PC-3 (cell line): Measurements from ENCODE around the gene DGAT2. TPM values are rescaled to one million over a fixed set of nuclear protein-coding genes. Genes with fewer than 3 reads are reported as not detected.

ENCODE experiments used
- ATAC-seq: fragments of 200-7000 bp; cut with Tn5 transposase; 2 replicates; pipeline ENCODE4 v1.9.1; 2020; ENCODE audit warnings: mild to moderate bottlenecking, moderate library complexity
- BruUV-seq: library from RNA; stranded (reverse); fragments of 400-500 nt; replicated peaks from 2 replicates; lab custom pipeline; 2021; lab: Mats Ljungman, UMichigan
- CTCF ChIA-PET: fragments of 300-600 bp; sonication (Branson Sonifier 250); formaldehyde crosslinking; loops from one replicate; lab custom pipeline; 2022; ENCODE audit warnings: antibody characterized with exemption; lab: Charles Lee
- POLR2A ChIA-PET: fragments of 300-600 bp; sonication (Branson Sonifier 250); formaldehyde crosslinking; loops from one replicate; lab custom pipeline; 2022; ENCODE audit warnings: antibody characterized with exemption; ENCODE audit not compliant: unreplicated experiment; lab: Charles Lee
- DNase-seq: peaks from one replicate; pipeline ENCODE4 v3.0.0-alpha.2; 2015
- H2AFZ ChIP-seq: fragments of 300-600 bp; sonication (generic); 2 replicates; pipeline ENCODE4 v1.6.0; 2016; ENCODE audit warnings: antibody characterized with exemption, low read length
- H3F3A ChIP-seq: fragments of 300-600 bp; sonication (generic); one replicate; pipeline ENCODE4 v1.6.0; 2017; ENCODE audit warnings: antibody characterized with exemption, low read length, control low read depth, mild to moderate bottlenecking; ENCODE audit not compliant: unreplicated experiment
- H3K27ac ChIP-seq: fragments of 300-600 bp; sonication (generic); 2 replicates; pipeline ENCODE4 v1.5.1; 2016; ENCODE audit warnings: mild to moderate bottlenecking, low read length
- H3K27me3 ChIP-seq: fragments of 300-600 bp; sonication (generic); 2 replicates; pipeline ENCODE4 v1.6.1; 2016; ENCODE audit warnings: low read length, mixed read lengths
- H3K36me3 ChIP-seq: fragments of 300-600 bp; sonication (generic); 2 replicates; pipeline ENCODE4 v1.6.1; 2016; ENCODE audit warnings: low read depth, mixed run types, low read length, mixed read lengths
- H3K4me1 ChIP-seq: fragments of 300-600 bp; sonication (generic); 2 replicates; pipeline ENCODE4 v1.5.1; 2016; ENCODE audit warnings: low read length; ENCODE audit not compliant: insufficient read depth
- H3K4me2 ChIP-seq: fragments of 300-600 bp; sonication (generic); 2 replicates; pipeline ENCODE4 v1.6.0; 2016; ENCODE audit warnings: low read length
- H3K4me3 ChIP-seq: fragments of 300-600 bp; sonication (generic); 2 replicates; pipeline ENCODE4 v1.5.1; 2016; ENCODE audit warnings: mild to moderate bottlenecking, low read length, mixed read lengths
- H3K79me2 ChIP-seq: fragments of 300-600 bp; sonication (generic); 2 replicates; pipeline ENCODE4 v1.6.1; 2017; ENCODE audit warnings: low read length, mixed read lengths
- H3K9ac ChIP-seq: fragments of 300-600 bp; sonication (generic); 2 replicates; pipeline ENCODE4 v1.6.0; 2016; ENCODE audit warnings: mild to moderate bottlenecking, low read length
- H3K9me2 ChIP-seq: fragments of 300-600 bp; sonication (generic); replicated peaks from 2 replicates; pipeline ENCODE4 v1.6.1; 2016; ENCODE audit warnings: mixed run types, low read length, mixed read lengths
- H3K9me3 ChIP-seq: fragments of 300-600 bp; sonication (generic); 2 replicates; pipeline ENCODE4 v1.6.1; 2016; ENCODE audit warnings: low read length, mixed read lengths
- H4K20me1 ChIP-seq: fragments of 300-600 bp; sonication (generic); 2 replicates; pipeline ENCODE4 v1.6.1; 2016; ENCODE audit warnings: low read length, mixed read lengths
- EZH2 ChIP-seq: fragments of 300-600 bp; sonication (generic); IDR thresholded peaks from one replicate; pipeline ENCODE4 v1.6.1; 2017; ENCODE audit warnings: antibody characterized with exemption, mild to moderate bottlenecking, low read length; ENCODE audit not compliant: unreplicated experiment
- EZH2phosphoT487 ChIP-seq: fragments of 300-600 bp; sonication (generic); IDR thresholded peaks from 2 replicates; pipeline ENCODE4 v1.6.1; 2018; ENCODE audit warnings: mild to moderate bottlenecking, antibody characterized with exemption, low read length, borderline replicate concordance
- intact Hi-C: fragments of 100-400 bp; cut with micrococcal nuclease; formaldehyde crosslinking; loops from 2 replicates; pipeline ENCODE4 v1.9.0; 2023
- total RNA-seq: library from RNA; depleted of rRNA; stranded (reverse); fragments of >200 nt; gene quantifications from 2 replicates; pipeline ENCODE4 v1.2.3, GENCODE V29; 2014
- TF ChIP-seq, protein P1 (sequence below): fragments of 300-600 bp; sonication (generic); conservative IDR thresholded peaks from 2 replicates; pipeline ENCODE4 v1.5.1; 2017; ENCODE audit warnings: antibody characterized with exemption, low read depth, mild to moderate bottlenecking, low read length

The DGAT2 gene
- total RNA-seq, 1 experiment from 2014 or later = 14.3 TPM

DNA sequence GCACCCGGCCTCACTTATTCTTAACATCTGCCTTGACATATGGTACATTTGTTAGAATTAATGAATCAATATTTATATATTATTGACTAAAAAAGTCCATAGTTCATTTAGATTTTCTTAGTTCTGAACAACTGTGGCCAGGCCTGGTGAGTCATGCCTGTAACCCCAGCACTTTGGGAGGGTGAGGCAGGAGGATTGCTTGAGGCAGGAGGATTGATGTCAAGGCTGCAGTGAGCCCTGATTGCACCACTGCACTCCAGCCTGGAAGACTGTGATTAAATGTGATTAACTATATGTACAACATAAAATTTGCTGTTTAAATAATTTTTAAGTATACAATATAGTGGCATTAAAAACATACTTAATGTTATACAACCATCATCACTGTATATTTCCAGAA is 52.1 kb downstream of the DGAT2 start:
- Histone ChIP-seq H3K79me2 (peaks cover 83% of the 10 kb centered on the region), H3K4me1 (peaks cover 15% of the 10 kb centered on the region), H3K4me3 (no peak overlapping the region), H3F3A (no peaks in the 10 kb centered on the region), H3K27me3 (no peaks in the 10 kb centered on the region), H3K36me3 (no peaks in the 10 kb centered on the region; the same call in 1 of the 2 replicates), H4K20me1 (peaks cover 11% of the 10 kb centered on the region; the same call in 1 of the 2 replicates), H2AFZ (no peak overlapping the region), H3K9me2 (no peaks in the 10 kb centered on the region), H3K27ac (no peak overlapping the region), H3K9me3 (no peaks in the 10 kb centered on the region), H3K4me2 (no peak overlapping the region), H3K9ac (no peak overlapping the region)
- peak; percentile 56; the same call in 1 of the 2 replicates for ATAC-seq
- intact Hi-C loops = no loop called here
- TF ChIP-seq, protein P1, sequence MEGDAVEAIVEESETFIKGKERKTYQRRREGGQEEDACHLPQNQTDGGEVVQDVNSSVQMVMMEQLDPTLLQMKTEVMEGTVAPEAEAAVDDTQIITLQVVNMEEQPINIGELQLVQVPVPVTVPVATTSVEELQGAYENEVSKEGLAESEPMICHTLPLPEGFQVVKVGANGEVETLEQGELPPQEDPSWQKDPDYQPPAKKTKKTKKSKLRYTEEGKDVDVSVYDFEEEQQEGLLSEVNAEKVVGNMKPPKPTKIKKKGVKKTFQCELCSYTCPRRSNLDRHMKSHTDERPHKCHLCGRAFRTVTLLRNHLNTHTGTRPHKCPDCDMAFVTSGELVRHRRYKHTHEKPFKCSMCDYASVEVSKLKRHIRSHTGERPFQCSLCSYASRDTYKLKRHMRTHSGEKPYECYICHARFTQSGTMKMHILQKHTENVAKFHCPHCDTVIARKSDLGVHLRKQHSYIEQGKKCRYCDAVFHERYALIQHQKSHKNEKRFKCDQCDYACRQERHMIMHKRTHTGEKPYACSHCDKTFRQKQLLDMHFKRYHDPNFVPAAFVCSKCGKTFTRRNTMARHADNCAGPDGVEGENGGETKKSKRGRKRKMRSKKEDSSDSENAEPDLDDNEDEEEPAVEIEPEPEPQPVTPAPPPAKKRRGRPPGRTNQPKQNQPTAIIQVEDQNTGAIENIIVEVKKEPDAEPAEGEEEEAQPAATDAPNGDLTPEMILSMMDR = no peak
- no peak for TF ChIP-seq EZH2
- no peak for TF ChIP-seq EZH2phosphoT487
- BruUV-seq = no TSS peak
- DNase-seq = peak; percentile 40
- CTCF ChIA-PET = interaction anchor here (0.7 kb wide), 1 partner anchor 25 kb away, joined by 3 read pairs; no protein-coding TSS in a partner anchor
- POLR2A ChIA-PET = no interaction called here

DNA sequence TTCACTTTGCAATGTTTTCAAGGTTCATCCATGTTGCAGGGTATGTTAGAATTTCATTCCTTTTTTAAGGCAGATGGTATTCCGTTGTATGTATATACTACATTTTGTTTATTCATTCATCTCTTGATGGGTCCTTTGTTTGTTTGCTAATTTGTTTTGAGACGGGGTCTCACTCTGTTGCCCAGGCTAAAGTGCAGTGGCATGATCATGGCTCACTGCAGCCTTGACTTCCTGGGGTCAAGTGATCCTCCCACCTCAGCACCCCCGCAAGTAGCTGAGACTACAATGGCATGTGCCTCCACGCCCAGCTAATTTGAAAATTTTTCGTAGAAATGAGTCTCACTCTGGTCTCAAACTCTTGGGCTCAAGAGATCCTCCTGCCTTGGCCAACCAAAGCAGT is 52.6 kb downstream of the DGAT2 start:
- no TSS peak for BruUV-seq
- Histone ChIP-seq H3K4me1 (peaks cover 12% of the 10 kb centered on the region), H3K4me3 (no peak overlapping the region), H4K20me1 (peaks cover 8% of the 10 kb centered on the region; the same call in 1 of the 2 replicates), H3K79me2 (peaks cover 78% of the 10 kb centered on the region), H3K9me2 (no peaks in the 10 kb centered on the region), H3F3A (no peaks in the 10 kb centered on the region), H2AFZ (no peak overlapping the region), H3K36me3 (no peaks in the 10 kb centered on the region; the same call in 1 of the 2 replicates), H3K27ac (no peak overlapping the region), H3K9ac (no peak overlapping the region), H3K4me2 (no peak overlapping the region), H3K27me3 (no peaks in the 10 kb centered on the region), H3K9me3 (no peaks in the 10 kb centered on the region)
- POLR2A ChIA-PET = no interaction called here
- DNase-seq (no peak), ATAC-seq (no peak)
- TF ChIP-seq, protein P1 = no peak
- TF ChIP-seq EZH2 = no peak
- TF ChIP-seq EZH2phosphoT487 = no peak
- CTCF ChIA-PET = no interaction called here
- intact Hi-C loops = no loop called here

DNA sequence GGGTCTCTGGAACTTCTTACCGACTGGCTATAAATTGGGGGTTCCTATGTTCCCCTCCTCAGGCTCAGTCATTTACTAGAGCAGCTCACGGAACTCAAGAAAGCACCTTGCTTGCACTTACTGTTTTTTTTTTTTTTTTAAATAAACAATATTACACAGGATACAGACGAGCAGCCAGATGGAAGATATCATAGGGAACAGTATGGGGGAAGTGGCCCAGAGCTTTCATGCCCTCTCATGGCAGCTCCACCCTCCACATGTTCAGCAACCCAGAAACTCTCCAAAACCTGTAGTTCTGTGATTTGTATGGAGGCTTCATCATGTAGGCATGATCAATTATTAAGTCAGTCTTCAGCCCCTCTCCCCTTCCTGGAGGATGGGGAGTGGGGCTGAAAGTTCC is 54.0 kb downstream of the DGAT2 start:
- POLR2A ChIA-PET = interaction anchor here (0.6 kb wide), 1 partner anchor 8 kb away, joined by 7 read pairs; no protein-coding TSS in a partner anchor
- no peak for ATAC-seq

More for the DNA sequence above, 54.0 kb downstream of the DGAT2 start:
- CTCF ChIA-PET = no interaction called here
- H3F3A ChIP-seq = no peaks in the 10 kb centered on the region
- no peak overlapping the region for H3K9ac ChIP-seq
- H3K9me3 ChIP-seq = no peaks in the 10 kb centered on the region
- H3K27me3 ChIP-seq = no peaks in the 10 kb centered on the region
- BruUV-seq = no TSS peak
- DNase-seq = no peak
- H3K79me2 ChIP-seq = peaks cover 68% of the 10 kb centered on the region
- H4K20me1 ChIP-seq = 0 out of 2 replicates have a peak, but pooled peaks cover 2% of the 10 kb centered on the region
- H3K4me3 ChIP-seq = no peak overlapping the region
- H3K4me1 ChIP-seq = no peaks in the 10 kb centered on the region
- H3K9me2 ChIP-seq = no peaks in the 10 kb centered on the region
- H3K36me3 ChIP-seq = no peaks in the 10 kb centered on the region; the same call in 1 of the 2 replicates
- intact Hi-C loops = no loop called here
- no peak for TF ChIP-seq EZH2phosphoT487
- H3K4me2 ChIP-seq = no peak overlapping the region
- no peak overlapping the region for H3K27ac ChIP-seq
- H2AFZ ChIP-seq = no peak overlapping the region
